GM21786 (cell line): ENCODE measurements around the gene PKP2.
"Not testable (repeated sequence)": the region's sequence is repeated elsewhere in the genome, so short reads cannot be mapped to it uniquely, and the experiment has no call there.

Source experiments
- ATAC-seq: cut with Tn5 transposase; IDR thresholded peaks from one replicate; pipeline ENCODE4 v1.9.1; 2021; ENCODE audit not compliant: unreplicated experiment

PKP2 gene

DNA sequence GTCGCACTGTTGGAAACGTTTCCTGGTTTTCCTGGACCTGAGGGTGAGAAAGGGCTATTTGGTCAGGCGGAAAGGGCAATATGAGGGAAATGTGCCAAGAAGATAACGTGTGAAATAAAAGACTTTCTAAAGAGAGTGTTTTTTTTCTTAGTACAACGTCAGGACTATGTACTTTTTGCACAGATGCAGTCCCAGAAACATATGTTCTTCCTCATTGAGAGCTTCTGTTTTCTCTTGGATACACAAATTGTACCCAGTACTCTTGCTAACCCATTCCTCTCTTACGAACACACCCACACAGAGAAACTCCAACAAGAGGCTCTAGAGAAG is 669 bp upstream of the PKP2 start:
- ATAC-seq = no peak

DNA sequence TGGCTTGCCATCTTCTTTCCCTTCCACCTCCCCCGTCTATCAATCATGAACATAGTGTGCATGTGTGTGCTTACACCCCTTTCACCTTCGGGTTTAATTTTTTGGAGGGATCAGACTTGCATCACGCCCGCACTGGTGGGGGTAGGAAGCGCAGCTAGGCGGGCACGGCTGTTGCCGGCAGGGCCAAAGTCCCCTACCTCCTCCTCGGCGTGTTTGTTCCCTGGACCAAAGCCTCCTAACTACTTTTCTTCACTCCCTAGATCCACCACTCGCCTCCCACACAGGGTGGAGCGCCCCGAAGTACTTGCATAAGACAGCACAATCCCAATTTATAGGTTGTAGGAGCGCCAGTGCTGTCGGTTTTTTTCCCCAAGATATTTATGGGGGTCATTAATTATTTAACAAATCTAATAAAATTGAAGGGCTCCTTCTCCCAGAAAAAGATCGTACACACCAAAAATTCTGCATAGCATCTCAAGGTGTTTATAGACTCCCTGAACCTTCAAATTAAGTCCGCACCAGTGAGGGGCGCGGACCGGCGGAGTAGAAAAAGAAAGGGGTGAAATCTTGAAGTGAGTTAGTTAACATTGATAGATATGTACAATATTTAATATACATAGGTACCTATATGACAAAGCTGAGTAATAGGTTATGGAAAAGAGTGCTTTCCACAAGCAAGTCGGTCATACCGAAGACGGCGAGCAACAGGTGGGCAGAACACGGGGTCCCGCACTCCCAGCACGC is 717 bp downstream of the PKP2 start:
- ATAC-seq = no peak

DNA sequence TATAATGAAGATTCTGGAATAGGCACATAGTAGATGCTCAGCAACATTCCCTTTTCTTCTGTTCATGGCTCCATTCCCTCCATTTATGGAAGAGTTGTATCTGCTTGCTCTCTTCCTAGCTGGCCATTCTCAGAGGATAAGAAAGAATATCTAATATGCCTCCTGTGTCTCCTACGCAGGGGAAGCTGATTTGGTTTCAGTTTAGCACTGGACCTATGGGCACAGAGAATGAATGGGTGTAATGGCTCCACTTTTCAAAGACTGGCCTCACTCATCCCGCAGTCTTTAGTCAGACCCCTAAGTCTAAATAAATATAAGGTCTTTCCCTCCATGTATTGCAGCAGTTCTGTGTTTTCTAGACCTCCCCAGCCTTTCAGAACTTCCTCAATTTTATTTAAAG is 2.0 kb downstream of the PKP2 start:
- no peak for ATAC-seq

DNA sequence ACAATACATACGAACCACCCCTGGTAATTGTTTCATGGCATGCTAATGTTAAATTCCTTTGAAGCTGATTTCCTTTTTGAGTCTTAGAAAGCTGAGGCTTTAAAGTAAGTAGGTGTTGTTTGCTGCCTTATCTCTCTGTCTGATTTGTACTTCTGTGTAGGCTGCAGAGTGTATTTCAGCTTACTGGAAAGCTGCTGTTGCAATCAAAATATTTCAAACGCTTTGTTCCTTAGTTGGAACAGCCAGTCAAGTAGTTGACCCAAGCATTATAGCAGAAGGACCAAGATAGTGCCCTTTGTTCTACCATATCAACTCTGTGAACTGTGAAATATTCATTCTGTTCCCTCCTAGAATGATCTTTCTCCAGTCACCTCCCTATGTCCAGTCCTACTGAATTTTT is 3.1 kb downstream of the PKP2 start:
- no peak for ATAC-seq

DNA sequence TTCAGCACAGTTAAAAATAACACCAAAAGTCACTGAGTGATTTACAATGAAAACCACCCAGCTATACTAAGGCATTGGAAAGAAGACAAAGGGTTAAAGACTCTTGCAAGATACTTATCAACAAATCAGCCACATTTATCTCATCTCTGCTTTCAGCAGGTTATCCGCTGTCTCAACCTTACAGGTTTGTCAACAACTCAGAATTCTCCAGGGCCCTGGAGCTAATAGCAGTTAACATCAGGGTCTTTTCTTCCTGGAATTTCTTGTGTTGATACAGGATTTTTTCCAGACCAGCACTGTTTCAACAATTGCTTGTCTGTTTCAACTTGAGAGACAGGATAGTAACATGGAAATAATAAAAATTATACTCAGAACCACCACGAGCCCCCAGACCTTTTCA is 3.5 kb downstream of the PKP2 start:
- no peak for ATAC-seq

GRCh38 chr12:32892369-32892768 is 4.2 kb downstream of the PKP2 start:
- ATAC-seq = not testable (repeated sequence)

GRCh38 chr12:32891956-32892355 is 4.6 kb downstream of the PKP2 start:
- no peak for ATAC-seq

DNA sequence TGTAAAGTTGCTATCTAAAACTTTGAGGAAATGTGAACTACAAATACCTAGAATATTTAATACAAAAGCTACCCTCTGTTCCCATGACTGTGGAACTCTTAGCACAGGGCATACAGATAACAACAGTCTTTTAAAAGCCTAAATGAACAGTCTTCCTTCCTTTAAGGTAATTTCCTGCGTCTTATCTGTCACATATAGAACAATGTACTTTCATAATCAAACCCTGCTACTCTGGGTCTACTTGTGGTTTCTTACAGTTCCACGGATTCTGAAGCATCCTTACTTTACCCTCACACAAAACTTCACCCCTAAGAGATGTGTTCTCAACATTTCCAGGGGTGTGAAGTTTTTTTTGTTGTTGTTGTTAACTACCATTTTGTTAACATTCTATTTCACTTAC is 5.1 kb downstream of the PKP2 start:
- no peak for ATAC-seq

DNA sequence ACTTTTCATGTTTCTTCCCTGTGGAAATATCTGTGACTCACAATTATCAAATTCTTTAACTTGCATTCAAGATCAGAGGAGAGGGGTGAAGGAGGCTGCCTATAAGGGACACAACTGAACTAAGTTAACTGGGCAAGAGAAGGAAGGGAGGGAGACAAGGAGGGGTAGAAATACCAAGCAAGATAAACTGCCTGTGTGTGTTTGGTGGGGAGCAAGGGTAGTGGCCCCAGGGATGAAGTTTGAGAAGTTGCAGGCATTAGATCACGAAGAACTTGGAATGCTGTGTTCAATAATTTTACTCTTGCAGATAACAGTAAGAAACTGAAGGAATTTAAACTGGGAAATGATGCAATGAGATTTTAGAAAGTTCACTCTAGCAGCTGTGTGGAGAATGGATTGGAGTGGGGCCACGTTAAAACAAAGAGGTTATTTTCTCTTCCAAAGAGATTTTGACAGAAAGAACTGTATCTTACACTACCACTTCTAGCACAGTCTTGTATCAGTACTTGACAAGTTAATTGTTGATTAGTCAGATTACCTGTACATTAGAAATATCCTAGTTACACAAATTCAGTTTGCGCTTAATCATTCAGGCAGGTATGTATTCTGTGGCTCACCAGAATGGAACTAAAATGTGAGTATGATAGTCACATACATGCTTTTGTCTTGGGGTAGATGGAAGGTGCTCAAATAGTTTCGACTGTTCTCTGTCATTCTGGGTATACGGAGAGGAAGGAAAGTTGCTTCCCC is 7.4 kb downstream of the PKP2 start:
- ATAC-seq = no peak

GRCh38 chr12:32887058-32887457 is 9.5 kb downstream of the PKP2 start:
- ATAC-seq = no peak

DNA sequence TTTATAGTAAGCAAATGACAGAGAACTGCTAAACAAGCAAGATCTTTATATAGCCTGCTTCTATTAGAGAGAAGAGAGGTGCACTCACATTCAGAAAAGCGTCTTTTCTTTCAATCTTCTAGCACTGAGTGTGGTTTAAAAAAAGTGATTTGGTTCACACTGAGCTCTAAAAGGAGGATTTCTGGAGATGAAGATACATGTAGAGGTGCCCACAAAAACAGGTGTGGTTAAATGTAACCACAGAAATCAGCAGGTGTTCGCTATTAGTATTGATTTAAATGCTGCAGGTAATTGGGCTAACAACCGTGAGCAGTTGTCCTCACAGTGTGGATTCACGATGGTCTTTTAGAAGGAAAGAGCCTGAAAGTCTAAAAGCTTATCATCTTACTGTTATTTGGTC is 10.7 kb downstream of the PKP2 start:
- ATAC-seq = no peak

- no peak for ATAC-seq
Measured at GRCh38 chr12:32884962-32885361, 11.6 kb downstream of the PKP2 start.

- no peak for ATAC-seq
Measured at GRCh38 chr12:32881702-32882101, 14.9 kb downstream of the PKP2 start.

DNA sequence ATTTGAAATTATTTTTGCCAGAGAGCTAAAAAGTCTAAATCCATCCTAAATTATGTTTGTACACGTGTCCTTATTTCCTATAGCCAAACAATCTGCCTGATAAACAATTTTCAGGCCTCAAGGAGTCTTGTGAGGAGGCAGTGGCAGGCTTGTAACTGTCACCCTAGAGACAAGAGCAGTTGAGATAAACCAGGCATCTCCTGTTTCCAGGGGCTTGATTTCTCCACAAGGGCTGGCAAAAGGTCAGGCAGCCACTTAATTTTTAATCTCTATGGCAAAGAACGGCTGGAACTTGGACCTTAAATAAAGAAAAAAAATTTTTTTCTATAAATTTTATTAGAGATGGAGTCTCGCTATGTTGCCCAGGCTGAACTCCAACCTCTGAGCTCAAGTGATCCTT is 15.5 kb downstream of the PKP2 start:
- ATAC-seq = no peak

- ATAC-seq = not testable (repeated sequence)
Measured at GRCh38 chr12:32879066-32879465, 17.5 kb downstream of the PKP2 start.

DNA sequence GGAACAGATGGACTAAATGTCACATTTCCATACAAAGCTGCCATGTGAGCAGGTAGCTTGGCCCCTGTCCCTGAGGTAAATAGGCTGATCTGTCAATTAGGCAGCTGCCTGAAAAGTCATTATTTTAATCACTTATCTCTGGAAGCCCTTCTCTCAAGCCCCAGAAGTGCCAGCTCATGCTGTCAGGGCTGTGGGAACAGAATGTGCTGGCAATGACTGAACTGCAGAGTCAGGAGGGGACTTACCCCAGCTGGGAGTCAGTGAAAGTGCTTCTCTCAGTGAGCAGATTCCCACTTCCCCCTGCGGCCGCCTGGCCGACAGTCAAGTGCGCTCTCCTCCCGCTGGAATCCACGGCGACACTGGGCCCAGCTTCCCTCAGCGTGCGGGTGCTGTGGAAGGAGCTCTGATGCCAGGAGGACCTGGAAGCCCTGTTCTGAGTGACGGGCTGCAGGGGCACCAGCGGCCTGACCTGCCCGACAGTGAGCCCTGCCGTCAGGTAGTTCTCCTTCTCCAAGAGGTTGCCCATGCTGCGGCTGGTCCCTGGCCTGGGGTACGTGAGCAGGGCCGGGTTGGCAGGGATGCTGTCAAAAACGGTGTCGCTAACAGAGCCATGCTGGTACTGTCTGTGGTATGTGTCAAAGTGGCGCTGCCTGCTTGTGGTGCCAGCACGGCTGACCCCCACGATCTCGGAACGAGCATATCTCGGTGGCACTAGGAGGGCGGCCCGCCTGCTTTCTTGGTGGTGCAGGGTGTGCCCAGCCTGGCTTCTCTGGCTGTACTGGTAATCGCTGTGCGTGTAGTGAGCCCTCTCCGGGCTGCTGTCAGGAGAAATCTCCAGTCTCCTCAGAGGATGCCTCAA is 18.7 kb downstream of the PKP2 start:
- no peak for ATAC-seq

DNA sequence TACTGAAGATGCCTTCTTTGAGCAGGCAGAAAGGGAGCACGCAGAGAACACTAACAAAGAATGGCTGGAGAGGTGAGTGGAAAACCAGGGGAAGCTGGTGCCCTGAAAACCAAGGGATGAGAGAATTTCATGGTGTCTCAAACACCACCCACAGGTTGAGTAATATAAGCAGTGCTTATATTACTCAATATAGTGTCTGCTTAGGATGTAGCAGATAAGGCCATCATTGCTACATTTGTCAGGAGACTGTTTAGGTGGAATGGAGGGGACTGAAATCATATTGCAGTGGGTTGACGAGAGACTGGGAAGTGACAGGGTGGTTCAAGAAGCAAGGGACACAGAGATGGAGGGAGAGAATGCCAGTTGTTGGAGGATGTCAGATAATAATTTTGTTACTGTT is 20.6 kb downstream of the PKP2 start:
- ATAC-seq = no peak

GRCh38 chr12:32874975-32875374 is 21.6 kb downstream of the PKP2 start:
- no peak for ATAC-seq

DNA sequence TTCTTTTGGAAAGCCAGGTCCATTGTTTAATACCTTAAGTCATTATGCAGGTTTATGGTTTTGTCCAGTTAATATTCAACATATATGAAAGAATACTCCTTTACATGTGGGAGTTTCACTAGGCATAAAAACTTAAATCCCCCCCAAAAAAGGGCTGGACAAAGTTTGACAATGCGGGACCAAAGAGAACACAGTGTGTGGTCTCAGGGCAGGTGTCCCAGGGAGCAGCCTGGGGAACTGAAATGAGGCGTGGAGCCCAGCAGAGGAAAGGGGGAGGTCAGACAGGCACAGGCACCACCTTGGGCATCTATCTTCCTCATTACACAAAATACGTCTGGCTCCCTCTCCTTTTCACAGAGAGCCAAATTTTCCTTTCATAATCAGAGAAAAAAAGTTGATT is 22.5 kb downstream of the PKP2 start:
- ATAC-seq = no peak

DNA sequence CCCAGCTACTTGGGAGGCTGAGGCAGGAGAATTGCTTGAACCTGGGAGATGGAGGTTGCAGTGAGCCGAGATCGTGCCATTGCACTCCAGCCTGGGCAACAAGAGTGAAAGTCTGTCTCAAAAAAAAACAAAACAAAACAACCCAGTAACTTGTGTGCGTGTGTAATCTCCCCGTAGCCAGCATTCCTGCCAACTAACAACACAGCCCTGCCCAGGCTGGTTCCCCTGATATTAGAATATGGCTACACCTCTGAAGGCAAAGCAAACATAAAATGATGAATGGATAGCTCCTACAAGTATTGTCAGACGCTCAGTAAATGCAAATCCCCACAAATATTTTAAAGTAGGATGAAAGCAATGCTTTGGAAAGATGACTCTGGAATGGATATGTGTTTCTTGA is 24.2 kb downstream of the PKP2 start:
- not testable (repeated sequence) for ATAC-seq

- ATAC-seq = no peak
Measured at GRCh38 chr12:32870716-32871115, 25.9 kb downstream of the PKP2 start.

GRCh38 chr12:32868885-32869284 is 27.7 kb downstream of the PKP2 start:
- ATAC-seq = no peak
